GM18499 (cell line): ENCODE measurements around the gene TCF3.
"Not testable (repeated sequence)": the region's sequence is repeated elsewhere in the genome, so short reads cannot be mapped to it uniquely, and the experiment has no call there.

Source experiments
- ATAC-seq: cut with Tn5 transposase; IDR thresholded peaks from one replicate; pipeline ENCODE4 v1.9.1; 2021; ENCODE audit warnings: moderate number of reproducible peaks; ENCODE audit not compliant: insufficient read depth, unreplicated experiment

Gene TCF3

DNA sequence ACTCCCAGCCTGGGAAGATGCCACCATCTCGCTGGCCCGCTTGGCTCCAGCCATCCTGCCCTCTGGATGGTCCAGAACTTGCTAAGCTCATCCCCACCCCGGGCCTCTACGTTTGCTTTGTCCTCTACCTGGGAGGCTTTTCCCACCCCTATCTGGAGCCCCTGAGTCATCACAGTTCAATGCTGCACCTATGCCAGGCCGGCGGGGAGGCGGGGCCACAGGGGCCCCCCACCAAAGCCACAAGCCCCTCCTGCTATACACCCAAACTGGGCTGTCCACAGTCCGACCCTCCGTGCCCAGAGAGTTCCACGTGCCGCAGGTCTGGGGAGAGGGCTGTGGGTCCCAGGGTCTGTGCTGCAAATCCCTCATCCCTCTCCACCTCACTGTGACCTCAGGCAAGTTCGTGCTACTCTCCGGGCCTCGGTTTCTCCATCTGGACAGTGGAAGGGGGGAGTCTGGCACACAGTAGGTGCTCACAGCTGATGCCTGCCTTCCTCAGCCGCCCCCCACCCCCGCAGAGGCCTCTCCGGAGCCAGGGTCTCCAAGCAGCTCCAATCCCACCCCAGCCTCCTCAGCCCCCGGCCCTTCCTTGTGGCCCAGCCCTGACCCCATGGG, 1.9 kb upstream of the TCF3 start:
- no peak for ATAC-seq

DNA sequence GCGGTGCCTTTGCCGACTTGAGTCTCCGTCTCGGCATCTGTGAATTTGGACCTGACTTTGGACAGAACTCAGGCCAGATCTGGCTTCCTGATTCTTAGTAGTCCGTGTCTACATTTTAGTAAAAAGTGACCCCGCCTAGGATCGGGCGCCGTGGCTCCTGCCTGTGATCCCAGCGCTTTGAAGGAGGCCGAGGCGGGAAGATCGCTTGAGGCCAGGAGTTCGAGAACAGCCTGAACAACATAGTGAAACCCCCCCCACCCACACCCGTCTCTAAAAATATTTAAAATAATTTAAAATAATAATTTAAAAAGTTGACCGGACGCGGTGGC, 849 bp upstream of the TCF3 start:
- ATAC-seq, result no peak

DNA sequence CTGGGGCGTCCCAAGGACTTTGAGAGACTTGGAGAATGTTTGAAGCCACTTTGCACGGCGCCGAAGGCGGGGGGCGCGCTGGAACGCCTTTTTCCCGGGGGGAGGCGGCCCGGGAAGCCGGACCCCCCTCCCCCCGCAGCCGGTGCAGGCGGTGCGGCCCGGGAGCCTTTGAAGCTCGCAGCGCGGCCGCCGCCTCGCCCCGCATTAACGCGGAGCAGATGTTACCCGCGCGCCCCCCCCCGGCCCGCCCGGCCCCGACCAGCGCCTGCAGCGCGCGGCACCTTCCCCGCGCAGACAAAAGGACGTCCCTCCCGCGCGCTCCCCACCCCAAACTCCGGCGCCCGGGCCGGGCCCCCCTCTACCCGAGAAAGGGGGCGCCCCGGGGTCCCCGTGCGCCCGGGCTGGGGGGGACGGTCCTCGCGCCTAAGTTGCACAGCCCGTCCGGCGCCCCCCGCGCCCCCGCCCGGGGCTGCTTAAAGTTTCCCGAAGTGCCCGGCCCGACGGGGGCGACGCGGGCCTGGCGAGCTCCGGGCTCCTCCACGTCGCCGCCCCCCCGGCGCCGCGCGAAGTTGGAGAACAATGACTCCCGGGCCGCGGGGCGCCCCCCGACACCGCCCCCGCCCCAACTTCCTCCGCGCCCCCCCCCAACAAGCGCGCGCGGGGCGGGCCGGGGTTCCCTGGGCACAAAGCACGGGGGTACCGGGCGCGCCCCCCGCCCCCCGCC, 685 bp downstream of the TCF3 start:
- no peak for ATAC-seq

GRCh38 chr19:1650650-1651567, 1.5 kb downstream of the TCF3 start:
- no peak for ATAC-seq

DNA sequence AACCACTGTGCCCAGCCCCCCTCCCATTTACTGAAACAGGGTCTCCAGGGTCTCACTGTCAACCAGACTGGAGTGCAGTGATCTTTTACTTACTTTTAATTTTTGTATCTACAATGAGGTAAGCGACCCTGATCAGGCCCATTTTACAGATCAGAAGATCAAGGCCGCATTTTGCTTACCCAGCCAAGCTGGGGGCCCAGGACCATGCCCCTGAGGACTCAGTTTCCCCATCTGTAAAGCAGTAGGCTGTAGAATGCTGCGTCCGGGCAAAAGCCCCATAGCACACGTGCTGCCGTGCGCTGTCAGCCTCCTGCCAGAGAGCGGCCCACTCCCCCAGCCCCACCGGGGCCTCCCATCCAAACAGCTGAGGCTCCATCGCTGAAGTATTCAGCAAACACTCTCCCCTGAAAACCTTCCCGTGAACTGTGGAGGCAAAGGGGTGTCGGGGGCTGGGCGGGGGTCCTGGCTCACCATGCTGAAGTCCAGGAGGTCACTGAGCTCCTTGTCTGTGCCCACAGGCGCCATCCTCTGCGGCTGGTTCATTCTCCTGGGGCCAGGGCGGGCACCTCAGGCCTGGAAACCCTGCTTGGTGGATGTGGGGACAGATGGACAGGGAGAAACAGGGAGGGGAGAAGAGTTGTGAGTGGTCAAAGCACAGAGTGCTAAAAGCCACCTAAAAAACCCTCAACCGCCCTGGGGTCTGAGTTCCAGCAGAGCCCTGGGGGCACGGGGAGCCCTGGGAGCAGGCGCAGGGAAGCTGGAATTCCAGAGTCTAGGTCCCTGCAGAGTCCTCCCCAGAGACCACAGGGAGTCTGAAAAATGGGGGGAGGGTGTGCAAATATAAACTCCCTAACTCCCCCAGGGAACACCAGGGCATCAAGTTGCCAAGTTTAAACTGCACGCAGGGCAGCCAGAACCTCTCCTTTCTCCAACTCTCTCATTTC, 2.4 kb downstream of the TCF3 start:
- ATAC-seq, result no peak

DNA sequence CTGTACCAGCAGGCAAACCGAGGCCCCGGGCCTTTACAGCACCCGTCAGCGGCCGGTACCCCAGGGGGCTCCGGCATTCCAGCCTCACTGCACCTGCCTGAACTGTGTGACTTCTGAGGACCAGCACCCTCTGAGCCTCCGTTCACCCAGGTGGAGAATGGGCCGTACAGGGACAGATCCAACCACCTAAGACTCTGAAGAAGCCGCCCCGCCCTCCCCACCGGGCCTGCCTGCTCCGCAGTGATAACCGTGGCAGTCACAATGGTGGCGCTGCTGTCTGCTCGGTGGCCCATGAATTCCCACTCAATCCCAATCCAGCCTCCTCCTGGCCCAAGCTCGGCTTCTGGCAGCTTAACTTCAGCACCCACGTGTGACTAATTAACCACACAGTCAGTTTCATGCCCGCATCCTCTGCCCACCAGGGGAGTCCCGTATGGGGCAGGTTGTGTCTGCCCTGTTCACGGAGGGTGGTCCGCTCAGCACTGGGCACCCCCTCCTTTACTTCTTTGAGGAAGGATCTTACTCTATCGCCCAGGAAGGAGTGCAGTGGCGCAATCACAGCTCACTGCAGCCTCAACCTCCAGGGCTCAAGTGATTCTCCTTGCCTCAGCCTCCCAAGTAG, 3.4 kb downstream of the TCF3 start:
- ATAC-seq, result no peak

DNA sequence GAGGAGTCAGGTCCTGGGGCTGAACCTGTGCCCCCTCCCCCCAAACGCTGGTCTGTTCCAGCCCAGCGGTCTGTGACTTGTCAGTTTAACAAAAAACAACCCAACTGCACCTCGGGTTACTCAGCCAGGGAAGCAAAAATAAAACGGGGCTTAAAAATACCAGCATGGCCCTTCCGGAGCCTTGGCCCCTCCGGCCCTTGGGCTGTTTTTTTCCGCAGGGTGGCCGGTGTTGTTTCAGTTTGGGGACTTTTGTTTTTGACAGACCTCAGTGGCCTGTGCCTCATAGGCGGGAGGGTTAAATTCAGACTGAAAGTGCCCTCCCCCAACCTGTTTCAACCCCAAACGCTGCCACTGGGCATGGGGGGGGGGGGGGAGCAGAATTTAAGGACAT, 4.0 kb downstream of the TCF3 start:
- no peak for ATAC-seq

- ATAC-seq, result no peak
Observed at GRCh38 chr19:1647501-1648458, 4.6 kb downstream of the TCF3 start.

- no peak for ATAC-seq
Observed at GRCh38 chr19:1646659-1647453, 5.6 kb downstream of the TCF3 start.

GRCh38 chr19:1646149-1646548, 6.3 kb downstream of the TCF3 start:
- no peak for ATAC-seq

DNA sequence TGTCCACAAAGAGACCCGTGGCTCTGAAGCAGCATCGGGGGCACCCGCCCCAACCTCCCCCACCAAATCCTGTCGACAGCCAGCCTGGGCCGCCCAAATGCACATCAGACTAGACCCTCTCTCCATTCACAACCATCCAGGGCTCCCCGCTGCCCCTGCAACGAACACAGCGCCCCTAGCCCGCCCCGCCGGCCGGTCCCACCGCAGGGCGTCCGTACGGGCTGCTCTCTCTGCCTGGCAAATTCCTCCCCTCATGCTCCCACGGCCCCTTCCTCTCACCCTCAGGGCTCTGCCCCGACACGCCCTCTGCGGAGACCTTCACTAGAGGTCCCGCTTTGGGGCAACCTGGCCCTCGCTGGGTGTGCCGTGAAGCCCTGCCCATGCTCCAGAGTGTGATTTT, 7.1 kb downstream of the TCF3 start:
- no peak for ATAC-seq

DNA sequence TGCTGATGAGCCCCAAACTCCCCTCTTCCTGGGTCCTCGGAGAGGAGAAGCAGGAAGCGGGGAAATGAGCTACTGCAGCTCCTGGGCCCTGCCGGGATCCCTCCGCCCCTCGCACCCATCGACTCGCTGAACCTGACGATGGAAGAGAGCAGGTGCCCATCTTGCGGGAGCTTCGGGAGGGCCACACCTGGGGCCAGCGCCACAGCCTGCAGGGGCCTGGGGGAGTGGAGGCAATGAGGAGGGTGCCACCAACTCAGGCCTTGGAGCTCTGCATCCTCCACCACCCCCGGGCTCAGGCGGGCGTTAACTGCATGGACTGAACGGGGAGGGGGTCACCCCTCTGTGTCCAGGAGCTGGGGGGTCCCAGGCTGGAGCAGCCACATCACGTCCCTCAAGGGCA, 8.3 kb downstream of the TCF3 start:
- no peak for ATAC-seq

DNA sequence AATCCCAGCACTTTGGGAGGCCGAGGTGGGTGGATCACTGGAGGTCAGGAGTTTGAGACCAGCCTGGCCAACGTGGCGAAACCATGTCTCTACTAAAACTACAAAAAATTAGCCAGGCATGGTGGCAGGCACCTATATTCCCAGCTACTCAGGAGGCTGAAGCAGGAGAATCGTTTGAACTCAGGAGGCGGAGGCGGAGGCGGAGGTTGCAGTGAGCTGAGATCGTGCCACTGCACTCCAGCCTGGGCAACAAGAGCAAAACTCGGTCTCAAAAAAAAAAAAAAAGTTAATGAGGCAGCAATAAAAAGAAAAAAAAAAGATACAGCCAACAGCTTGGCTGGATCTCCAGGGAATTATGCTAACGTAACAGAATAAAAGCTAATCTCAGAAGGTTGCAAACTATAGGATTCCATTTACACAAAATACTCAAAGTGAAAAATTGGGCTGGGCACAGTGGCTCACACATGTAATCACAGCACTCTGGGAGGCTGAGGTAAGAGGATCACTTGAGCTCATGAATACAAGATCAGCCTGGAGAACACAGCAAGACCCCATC, 11.4 kb downstream of the TCF3 start:
- not testable (repeated sequence) for ATAC-seq

GRCh38 chr19:1636325-1637236, 15.8 kb downstream of the TCF3 start:
- no peak for ATAC-seq

DNA sequence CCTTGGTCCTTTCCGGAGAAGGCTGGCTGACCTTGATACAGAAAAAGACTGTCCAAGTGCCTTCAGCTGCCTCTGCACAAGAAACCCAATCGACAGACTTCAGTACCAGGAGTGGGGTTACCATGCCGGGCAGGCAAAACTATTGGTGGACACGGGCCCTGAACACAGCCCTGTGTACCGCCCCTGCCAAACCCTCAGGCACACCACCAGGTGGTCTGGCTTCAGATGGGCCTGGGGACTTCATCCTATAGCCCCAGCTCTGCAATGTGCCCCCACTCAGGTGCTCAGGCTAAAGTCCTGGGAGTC, 17.5 kb downstream of the TCF3 start:
- ATAC-seq, result no peak

DNA sequence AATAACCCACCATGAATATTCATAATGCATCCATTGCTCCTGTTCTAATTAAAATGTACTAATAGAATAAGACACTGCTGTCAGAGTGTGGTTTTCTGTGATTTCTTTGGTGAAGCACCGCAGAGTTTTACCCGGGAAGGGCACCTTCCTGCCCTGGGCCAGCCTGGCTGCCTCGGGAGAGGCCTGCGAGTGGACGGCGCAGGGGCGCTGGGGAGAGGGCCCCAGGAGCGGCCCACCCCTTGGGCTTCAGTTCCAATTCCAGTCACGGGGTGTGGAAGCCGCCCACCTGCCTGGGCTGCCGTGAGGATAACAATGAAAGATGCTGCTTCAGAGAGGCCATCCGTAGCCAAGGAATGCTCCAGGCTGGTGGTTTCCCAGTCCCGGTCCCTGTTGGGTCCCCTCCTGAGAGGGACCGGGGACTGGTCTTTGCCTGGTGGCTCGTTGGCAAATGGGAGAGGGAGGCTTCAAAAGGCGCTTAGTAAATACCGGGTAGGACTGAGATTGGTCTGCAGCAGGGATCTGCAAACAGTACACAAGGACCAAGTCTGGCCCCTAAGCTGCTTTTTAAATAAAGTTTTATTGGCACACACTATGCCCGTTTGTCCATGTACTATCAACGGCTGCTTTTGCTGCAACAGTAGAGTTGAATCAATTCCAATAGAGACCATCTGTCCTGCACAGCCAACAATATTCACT, 18.0 kb downstream of the TCF3 start:
- no peak for ATAC-seq
